C4-2B (cell line): Measurements from ENCODE around the gene ANKRD11.

Source experiments
- H3K27ac ChIP-seq: fragments of 450-650 bp; 2 replicates; pipeline ENCODE4 v1.5.1; 2017
- ZFX ChIP-seq: fragments of 450-650 bp; IDR thresholded peaks from 2 replicates; pipeline ENCODE4 v1.6.1; 2017
- TF ChIP-seq, protein P1 (sequence below): fragments of 450-650 bp; conservative IDR thresholded peaks from 2 replicates; pipeline ENCODE4 v1.5.1; 2017; ENCODE audit warnings: mild to moderate bottlenecking

Gene ANKRD11

DNA sequence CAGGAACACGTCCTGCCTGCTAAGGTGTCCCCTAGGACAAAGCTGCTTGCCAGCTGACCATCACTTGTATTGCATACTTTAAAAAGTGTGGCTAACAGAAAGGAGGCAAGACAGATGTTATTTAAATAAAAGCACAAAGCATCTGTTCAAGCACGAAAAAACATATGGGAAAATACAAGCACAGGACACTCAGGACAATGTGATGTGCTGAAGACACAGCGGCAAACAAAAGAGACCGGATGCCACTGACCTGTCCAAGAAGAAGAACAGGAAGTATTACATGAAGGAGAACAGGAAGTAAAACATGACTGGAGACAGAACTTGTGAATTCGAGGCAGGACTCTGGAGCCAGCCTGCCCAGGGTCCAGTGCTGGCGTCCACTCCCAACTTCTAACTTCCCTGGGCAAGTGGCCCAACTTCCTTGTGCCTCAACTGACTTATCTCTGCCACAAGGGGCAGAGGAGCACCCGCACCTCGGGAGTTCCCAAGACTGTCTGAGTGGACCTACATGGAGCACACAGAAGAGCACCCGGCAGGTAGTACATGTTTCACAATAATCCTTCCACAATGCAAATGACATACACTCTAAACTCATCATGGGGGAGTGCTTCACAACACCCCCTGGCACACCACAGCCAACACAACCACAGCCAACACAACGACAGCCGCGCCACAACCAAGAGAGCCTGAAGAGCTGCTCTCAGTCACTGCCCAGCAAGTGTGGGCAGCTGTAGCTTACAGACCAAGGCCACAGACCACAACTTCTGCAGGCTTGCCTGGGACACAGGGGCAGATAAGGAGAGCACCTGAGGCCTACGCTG lies 36.6 kb downstream of the ANKRD11 start:
- peak overlapping the region; percentile 71 for H3K27ac ChIP-seq
- TF ChIP-seq, protein P1, sequence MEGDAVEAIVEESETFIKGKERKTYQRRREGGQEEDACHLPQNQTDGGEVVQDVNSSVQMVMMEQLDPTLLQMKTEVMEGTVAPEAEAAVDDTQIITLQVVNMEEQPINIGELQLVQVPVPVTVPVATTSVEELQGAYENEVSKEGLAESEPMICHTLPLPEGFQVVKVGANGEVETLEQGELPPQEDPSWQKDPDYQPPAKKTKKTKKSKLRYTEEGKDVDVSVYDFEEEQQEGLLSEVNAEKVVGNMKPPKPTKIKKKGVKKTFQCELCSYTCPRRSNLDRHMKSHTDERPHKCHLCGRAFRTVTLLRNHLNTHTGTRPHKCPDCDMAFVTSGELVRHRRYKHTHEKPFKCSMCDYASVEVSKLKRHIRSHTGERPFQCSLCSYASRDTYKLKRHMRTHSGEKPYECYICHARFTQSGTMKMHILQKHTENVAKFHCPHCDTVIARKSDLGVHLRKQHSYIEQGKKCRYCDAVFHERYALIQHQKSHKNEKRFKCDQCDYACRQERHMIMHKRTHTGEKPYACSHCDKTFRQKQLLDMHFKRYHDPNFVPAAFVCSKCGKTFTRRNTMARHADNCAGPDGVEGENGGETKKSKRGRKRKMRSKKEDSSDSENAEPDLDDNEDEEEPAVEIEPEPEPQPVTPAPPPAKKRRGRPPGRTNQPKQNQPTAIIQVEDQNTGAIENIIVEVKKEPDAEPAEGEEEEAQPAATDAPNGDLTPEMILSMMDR = no peak; the same call in 1 of the 2 replicates
- no peak for TF ChIP-seq ZFX

- TF ChIP-seq, protein P1 = no peak
- no peak for TF ChIP-seq ZFX
- H3K27ac ChIP-seq = peak overlapping the region; percentile 71
Observed at GRCh38 chr16:89452925-89453324, 37.4 kb downstream of the ANKRD11 start.

DNA sequence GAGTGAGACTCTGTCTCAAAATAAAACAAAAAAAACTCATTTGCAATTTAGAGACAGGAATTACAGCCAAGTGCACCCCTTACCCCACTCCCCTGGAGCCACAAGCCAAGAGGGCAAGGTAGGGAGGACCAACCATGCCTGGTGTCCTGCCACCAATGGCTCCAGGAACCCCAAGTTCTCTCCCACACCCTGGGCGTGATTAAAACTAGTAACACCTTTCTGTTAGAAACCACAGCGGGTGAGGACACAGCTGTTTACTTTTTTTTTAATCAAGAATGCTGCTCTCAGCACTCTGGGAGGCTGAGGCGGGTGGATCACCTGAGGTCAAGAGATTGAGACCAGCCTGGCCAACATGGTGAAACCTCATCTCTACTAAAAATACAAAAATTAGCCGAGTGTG lies 38.1 kb downstream of the ANKRD11 start:
- peak overlapping the region; percentile 71 for H3K27ac ChIP-seq
- TF ChIP-seq, protein P1 = no peak
- no peak for TF ChIP-seq ZFX

GRCh38 chr16:89450537-89450936 lies 39.8 kb downstream of the ANKRD11 start:
- no peak for TF ChIP-seq ZFX
- TF ChIP-seq, protein P1 = no peak
- no peak overlapping the region for H3K27ac ChIP-seq

DNA sequence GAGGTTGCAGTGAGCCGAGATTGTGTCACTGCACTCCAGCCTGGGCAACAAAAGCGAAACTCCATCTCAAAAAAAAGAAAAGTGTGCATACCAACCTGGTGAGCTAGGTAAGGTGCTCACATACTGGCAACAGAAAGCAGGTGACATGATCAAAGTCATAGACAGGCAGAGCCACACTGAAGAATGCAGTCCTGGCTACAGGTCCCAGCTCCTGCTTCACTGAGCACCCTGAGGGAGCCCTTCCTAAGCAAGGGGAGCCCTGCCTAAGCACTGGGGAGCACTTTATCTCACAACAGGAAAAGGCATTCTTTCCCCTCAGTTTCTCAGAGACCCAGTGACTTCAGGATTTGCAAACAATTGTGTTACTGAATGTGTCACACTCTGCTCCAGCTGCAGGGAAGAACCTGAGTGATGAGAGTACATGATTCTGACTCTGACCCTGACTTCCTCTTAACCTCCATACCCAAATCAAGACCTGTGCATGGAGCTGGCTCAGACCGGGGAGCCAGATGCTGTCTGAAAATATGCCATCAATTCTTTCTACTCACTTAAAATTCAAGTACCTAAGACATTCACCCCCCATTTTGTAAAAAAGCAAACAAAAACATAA lies 40.5 kb downstream of the ANKRD11 start:
- no peak for TF ChIP-seq ZFX
- TF ChIP-seq, protein P1 = no peak
- no peak overlapping the region for H3K27ac ChIP-seq

GRCh38 chr16:89448656-89449055 lies 41.7 kb downstream of the ANKRD11 start:
- no peak overlapping the region for H3K27ac ChIP-seq
- TF ChIP-seq, protein P1 = no peak
- no peak for TF ChIP-seq ZFX

- TF ChIP-seq ZFX = no peak
- TF ChIP-seq, protein P1 = no peak
- H3K27ac ChIP-seq = no peak overlapping the region
Observed at GRCh38 chr16:89446975-89447293, 43.4 kb downstream of the ANKRD11 start.
